ENCODE data around the gene TNRC18.

- TF ChIP-seq, protein P1, sequence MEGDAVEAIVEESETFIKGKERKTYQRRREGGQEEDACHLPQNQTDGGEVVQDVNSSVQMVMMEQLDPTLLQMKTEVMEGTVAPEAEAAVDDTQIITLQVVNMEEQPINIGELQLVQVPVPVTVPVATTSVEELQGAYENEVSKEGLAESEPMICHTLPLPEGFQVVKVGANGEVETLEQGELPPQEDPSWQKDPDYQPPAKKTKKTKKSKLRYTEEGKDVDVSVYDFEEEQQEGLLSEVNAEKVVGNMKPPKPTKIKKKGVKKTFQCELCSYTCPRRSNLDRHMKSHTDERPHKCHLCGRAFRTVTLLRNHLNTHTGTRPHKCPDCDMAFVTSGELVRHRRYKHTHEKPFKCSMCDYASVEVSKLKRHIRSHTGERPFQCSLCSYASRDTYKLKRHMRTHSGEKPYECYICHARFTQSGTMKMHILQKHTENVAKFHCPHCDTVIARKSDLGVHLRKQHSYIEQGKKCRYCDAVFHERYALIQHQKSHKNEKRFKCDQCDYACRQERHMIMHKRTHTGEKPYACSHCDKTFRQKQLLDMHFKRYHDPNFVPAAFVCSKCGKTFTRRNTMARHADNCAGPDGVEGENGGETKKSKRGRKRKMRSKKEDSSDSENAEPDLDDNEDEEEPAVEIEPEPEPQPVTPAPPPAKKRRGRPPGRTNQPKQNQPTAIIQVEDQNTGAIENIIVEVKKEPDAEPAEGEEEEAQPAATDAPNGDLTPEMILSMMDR (IDR thresholded peaks at IDR 0.05): no peak
- TF ChIP-seq POLR2A (IDR thresholded peaks at IDR 0.05) (no peak), POLR2AphosphoS5 (IDR thresholded peaks at IDR 0.05) (no peak)
Observed at GRCh38 chr7:5431560-5432015, 8.0 kb upstream of the TNRC18 start.
